Dedifferentiated amniotic fluid mesenchymal stem cell (primary cell): ENCODE measurements around the gene UNKL.

Experiments
- DNase-seq: peaks from one replicate; pipeline ENCODE4 v3.0.0-alpha.2; 2016; ENCODE audit errors: extremely low spot score

UNKL gene

GRCh38 chr16:1375741-1376410, 38.6 kb downstream of the UNKL start:
- no peak for DNase-seq

- no peak for DNase-seq
Measured at GRCh38 chr16:1375298-1375640, 39.2 kb downstream of the UNKL start.

- DNase-seq: no peak
Measured at GRCh38 chr16:1374418-1375297, 39.8 kb downstream of the UNKL start.

GRCh38 chr16:1372292-1372950, 42.1 kb downstream of the UNKL start:
- DNase-seq: no peak

- DNase-seq: no peak
Measured at GRCh38 chr16:1371054-1371978, 43.2 kb downstream of the UNKL start.

GRCh38 chr16:1367486-1368174, 46.9 kb downstream of the UNKL start:
- DNase-seq: no peak

- no peak for DNase-seq
Measured at GRCh38 chr16:1366712-1367299, 47.7 kb downstream of the UNKL start.

- no peak for DNase-seq
Measured at GRCh38 chr16:1366060-1366711, 48.3 kb downstream of the UNKL start.

GRCh38 chr16:1364510-1364909, 50.0 kb downstream of the UNKL start:
- no peak for DNase-seq

GRCh38 chr16:1363501-1364041, 50.9 kb downstream of the UNKL start:
- no peak for DNase-seq

GRCh38 chr16:1362807-1363206, 51.7 kb downstream of the UNKL start:
- DNase-seq: no peak

GRCh38 chr16:1361685-1362360, 52.7 kb downstream of the UNKL start:
- DNase-seq: no peak

- DNase-seq: no peak
Measured at GRCh38 chr16:1357906-1358566, 56.5 kb downstream of the UNKL start.

GRCh38 chr16:1356061-1356900, 58.2 kb downstream of the UNKL start:
- no peak for DNase-seq

- no peak for DNase-seq
Measured at GRCh38 chr16:1355591-1355990, 58.9 kb downstream of the UNKL start.

GRCh38 chr16:1354815-1355540, 59.5 kb downstream of the UNKL start:
- no peak for DNase-seq
